Measurements from ENCODE around the gene CRACDL.
"Not testable (repeated sequence)": the region's sequence is repeated elsewhere in the genome, so short reads cannot be mapped to it uniquely, and the experiment has no call there.

The CRACDL gene

GRCh38 chr2:98903767-98904485 lies 32.1 kb downstream of the CRACDL start:
- DNase-seq = no peak

GRCh38 chr2:98903064-98903355 lies 33.0 kb downstream of the CRACDL start:
- no peak for DNase-seq

GRCh38 chr2:98902209-98903063 lies 33.6 kb downstream of the CRACDL start:
- no peak for DNase-seq

- DNase-seq = no peak
Measured at GRCh38 chr2:98901702-98902101, 34.3 kb downstream of the CRACDL start.

- no peak for DNase-seq
Measured at GRCh38 chr2:98901291-98901690, 34.7 kb downstream of the CRACDL start.

GRCh38 chr2:98900721-98901120 lies 35.3 kb downstream of the CRACDL start:
- DNase-seq = no peak

- DNase-seq = not testable (repeated sequence)
Measured at GRCh38 chr2:98899703-98900078, 36.3 kb downstream of the CRACDL start.

GRCh38 chr2:98899041-98899702 lies 36.9 kb downstream of the CRACDL start:
- no peak for DNase-seq

- DNase-seq = no peak
Measured at GRCh38 chr2:98898423-98898841, 37.6 kb downstream of the CRACDL start.

GRCh38 chr2:98897746-98898145 lies 38.3 kb downstream of the CRACDL start:
- DNase-seq = no peak

- DNase-seq = no peak
Measured at GRCh38 chr2:98896944-98897343, 39.1 kb downstream of the CRACDL start.

GRCh38 chr2:98896416-98896815 lies 39.6 kb downstream of the CRACDL start:
- no peak for DNase-seq

GRCh38 chr2:98895901-98896300 lies 40.1 kb downstream of the CRACDL start:
- no peak for DNase-seq

- DNase-seq = no peak
Measured at GRCh38 chr2:98895221-98895620, 40.8 kb downstream of the CRACDL start.

- DNase-seq = no peak
Measured at GRCh38 chr2:98894331-98895000, 41.6 kb downstream of the CRACDL start.

GRCh38 chr2:98893911-98894321 lies 42.1 kb downstream of the CRACDL start:
- DNase-seq = peak; percentile 24

GRCh38 chr2:98892871-98893270 lies 43.2 kb downstream of the CRACDL start:
- no peak for DNase-seq

- no peak for DNase-seq
Measured at GRCh38 chr2:98891591-98891990, 44.4 kb downstream of the CRACDL start.

GRCh38 chr2:98886066-98886554 lies 49.9 kb downstream of the CRACDL start:
- DNase-seq = no peak

- DNase-seq = no peak
Measured at GRCh38 chr2:98884658-98885057, 51.4 kb downstream of the CRACDL start.

GRCh38 chr2:98883780-98884211 lies 52.2 kb downstream of the CRACDL start:
- no peak for DNase-seq

GRCh38 chr2:98882971-98883779 lies 52.9 kb downstream of the CRACDL start:
- no peak for DNase-seq
